ENCODE data around the gene GJC2. TPM values are rescaled to one million over a fixed set of nuclear protein-coding genes. Genes with fewer than 3 reads are reported as not detected.
A peak's percentile ranks its signal among the peaks of the same experiment; 100 is the strongest.
"Not testable (repeated sequence)": the region's sequence is repeated elsewhere in the genome, so short reads cannot be mapped to it uniquely, and the experiment has no call there.

GJC2 gene
- total and polyA plus RNA-seq, 3 donors from 2014 or later: 2.0 to 4.2 (median 2.6) TPM

- Histone ChIP-seq H3K9me3 (no peaks in the 10 kb centered on the region), H3K4me3 (no peak overlapping the region), H3K4me1 (peaks cover 5% of the 10 kb centered on the region), H3K27me3 (no peaks in the 10 kb centered on the region), H3K36me3 (ENCODE audit: low read depth, missing control alignments) (no peaks in the 10 kb centered on the region), H3K27ac (no peak overlapping the region)
- TF ChIP-seq POLR2A (IDR thresholded peaks at IDR 0.05): no peak
- TF ChIP-seq CTCF (IDR thresholded peaks at IDR 0.05): no peak
- WGBS, 2 donors: 93 to 94% methylated on average over 2 of the region's 2 CpGs
- no peak for DNase-seq
- intact Hi-C loops (cut with DNase I; ENCODE audit: low total_unique reads): no loop called here
These were observed 19.6 kb downstream of the GJC2 start for GRCh38 chr1:228169345-228169744.

DNA sequence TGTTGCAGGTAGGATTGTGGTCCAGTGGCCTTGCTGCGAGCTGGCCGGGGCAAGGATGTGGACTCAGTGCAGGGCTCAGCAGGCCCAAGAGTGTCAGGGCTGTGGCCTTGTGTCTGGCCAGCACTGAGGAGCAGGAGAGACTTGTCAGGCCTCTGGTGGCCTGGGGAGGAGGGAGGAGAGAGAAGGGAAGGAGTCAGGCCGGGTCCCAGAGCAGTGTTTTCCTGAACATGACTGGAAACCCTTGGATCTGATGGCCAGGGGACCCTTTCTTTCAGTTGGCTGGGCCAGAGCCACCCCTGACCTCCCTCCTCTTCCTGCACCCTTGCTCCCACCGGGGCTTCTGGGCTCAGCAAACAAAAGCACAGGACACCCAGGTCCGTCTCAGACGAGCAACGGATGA, 20.9 kb downstream of the GJC2 start:
- no peak for DNase-seq
- Histone ChIP-seq H3K27me3 (no peaks in the 10 kb centered on the region), H3K36me3 (ENCODE audit: low read depth, missing control alignments) (no peaks in the 10 kb centered on the region), H3K9me3 (no peaks in the 10 kb centered on the region), H3K4me1 (no peaks in the 10 kb centered on the region), H3K27ac (no peak overlapping the region), H3K4me3 (no peak overlapping the region)
- TF ChIP-seq CTCF (IDR thresholded peaks at IDR 0.05) (no peak), POLR2A (IDR thresholded peaks at IDR 0.05) (no peak)
- WGBS, 2 donors: 84 to 88% methylated on average over 7 of the region's 7 CpGs
- intact Hi-C loops (cut with DNase I; ENCODE audit: low total_unique reads): no loop called here

DNA sequence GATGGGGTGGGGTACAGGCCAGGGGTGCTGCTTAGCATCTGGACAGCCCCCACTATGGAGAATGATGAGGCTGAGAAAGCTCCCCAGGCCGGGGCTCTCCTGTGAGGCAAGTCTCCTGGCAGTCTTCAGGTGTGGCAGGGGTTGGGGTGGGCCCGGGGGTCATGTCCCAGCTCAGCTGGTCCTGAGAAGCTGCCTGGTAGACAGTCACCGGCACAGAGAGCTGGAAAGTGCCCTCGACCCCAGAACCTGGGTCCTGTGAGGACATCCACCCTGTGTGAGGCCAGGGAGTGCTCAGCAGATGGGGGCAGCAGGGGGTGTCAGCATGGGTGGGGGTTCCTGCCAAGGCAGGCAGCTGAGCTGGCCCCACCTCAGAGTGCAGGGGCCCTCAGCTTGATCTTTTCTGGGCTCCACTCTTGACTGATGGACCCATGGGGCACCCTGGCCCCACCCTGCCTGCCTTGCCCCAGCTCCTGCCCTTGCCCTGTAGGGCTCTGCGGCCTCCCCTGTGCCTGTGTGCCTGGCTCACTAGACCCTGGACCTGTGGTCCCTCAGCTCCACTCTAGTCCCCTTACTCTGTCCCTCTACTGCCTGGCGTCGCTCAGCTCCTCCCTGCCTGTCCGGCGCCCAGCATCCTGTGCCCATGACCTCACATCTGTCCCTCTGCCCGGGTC, 21.6 kb downstream of the GJC2 start:
- Histone ChIP-seq H3K9me3 (no peaks in the 10 kb centered on the region), H3K27me3 (no peaks in the 10 kb centered on the region), H3K27ac (no peak overlapping the region), H3K4me3 (no peak overlapping the region), H3K4me1 (peaks cover 2% of the 10 kb centered on the region), H3K36me3 (ENCODE audit: low read depth, missing control alignments) (no peaks in the 10 kb centered on the region)
- DNase-seq: no peak
- TF ChIP-seq CTCF (IDR thresholded peaks at IDR 0.05): no peak
- no peak for TF ChIP-seq POLR2A (IDR thresholded peaks at IDR 0.05)
- intact Hi-C loops (cut with DNase I; ENCODE audit: low total_unique reads): no loop called here
- WGBS, 2 donors: 75 to 87% methylated on average over 10 of the region's 10 CpGs

- H3K4me3 ChIP-seq: no peak overlapping the region
- TF ChIP-seq CTCF (IDR thresholded peaks at IDR 0.05) (no peak), POLR2A (IDR thresholded peaks at IDR 0.05) (no peak)
- H3K27ac ChIP-seq: no peak overlapping the region
- intact Hi-C loops (cut with DNase I; ENCODE audit: low total_unique reads): no loop called here
- H3K9me3 ChIP-seq: no peaks in the 10 kb centered on the region
- 89 to 91% methylated on average over 16 to 21 of the region's 21 CpGs for WGBS, 2 donors
- H3K36me3 ChIP-seq (ENCODE audit: low read depth, missing control alignments): no peaks in the 10 kb centered on the region
- no peaks in the 10 kb centered on the region for H3K27me3 ChIP-seq
- H3K4me1 ChIP-seq: peaks cover 10% of the 10 kb centered on the region
- no peak for DNase-seq
These were observed 23.1 kb downstream of the GJC2 start for GRCh38 chr1:228172591-228173527.

DNA sequence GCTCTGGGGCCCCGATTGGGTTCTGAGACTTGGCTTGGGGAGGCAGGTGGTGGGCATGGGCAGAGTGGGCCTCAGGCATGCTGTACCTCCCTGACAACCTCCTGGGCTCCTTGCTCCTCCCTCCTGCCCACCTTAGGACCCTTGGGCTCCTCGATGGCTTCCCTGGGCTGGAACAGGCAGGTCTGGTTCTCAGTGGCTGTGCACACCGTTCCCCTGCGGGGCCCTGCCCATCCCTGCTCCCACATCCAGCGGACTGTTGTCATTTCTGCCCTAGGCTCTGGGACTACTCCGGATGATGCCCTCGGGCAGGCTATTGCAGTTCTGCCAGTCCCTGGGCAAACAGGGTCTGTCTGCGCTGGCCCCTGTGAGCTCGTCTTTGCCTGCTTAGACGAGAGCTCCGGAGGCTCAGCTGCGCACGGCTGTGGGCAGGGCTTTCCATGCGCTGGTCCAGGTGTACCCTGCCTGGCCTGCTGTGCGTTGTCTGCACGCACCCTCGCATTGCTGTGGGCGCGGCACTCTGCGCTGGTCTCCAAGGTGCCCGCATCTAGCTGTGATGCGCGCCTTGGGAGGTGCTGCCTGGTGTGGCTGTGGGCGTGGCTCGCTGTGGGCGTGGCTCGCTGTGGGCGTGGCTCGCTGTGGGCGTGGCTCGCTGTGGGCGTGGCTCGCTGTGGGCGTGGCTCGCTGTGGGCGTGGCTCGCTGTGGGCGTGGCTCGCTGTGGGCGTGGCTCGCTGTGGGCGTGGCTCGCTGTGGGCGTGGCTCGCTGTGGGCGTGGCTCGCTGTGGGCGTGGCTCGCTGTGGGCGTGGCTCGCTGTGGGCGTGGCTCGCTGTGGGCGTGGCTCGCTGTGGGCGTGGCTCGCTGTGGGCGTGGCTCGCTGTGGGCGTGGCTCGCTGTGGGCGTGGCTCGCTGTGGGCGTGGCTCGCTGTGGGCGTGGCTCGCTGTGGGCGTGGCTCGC, 24.1 kb downstream of the GJC2 start:
- peak; percentile 61 for DNase-seq
- H3K36me3 ChIP-seq (ENCODE audit: low read depth, missing control alignments); intact Hi-C loops (cut with DNase I; ENCODE audit: low total_unique reads); H3K9me3 ChIP-seq; H3K27ac ChIP-seq; H3K4me3 ChIP-seq; H3K27me3 ChIP-seq: not testable (repeated sequence)
- 29 to 58% methylated on average over 5 to 19 of the region's 69 CpGs for WGBS, 2 donors
- peaks cover 16% of the 10 kb centered on the region for H3K4me1 ChIP-seq

All from testis (tissue), 3 donors.